HG03439 (cell line): ENCODE data around the gene TRPV3.

Source experiments
- ATAC-seq: cut with Tn5 transposase; IDR thresholded peaks from one replicate; pipeline ENCODE4 v1.9.1; 2021; ENCODE audit warnings: mild to moderate bottlenecking, moderate library complexity; ENCODE audit not compliant: unreplicated experiment

TRPV3 gene

GRCh38 chr17:3547628-3548027, 10.0 kb downstream of the TRPV3 start:
- no peak for ATAC-seq

GRCh38 chr17:3546997-3547396, 10.6 kb downstream of the TRPV3 start:
- ATAC-seq, result no peak

GRCh38 chr17:3546521-3546920, 11.1 kb downstream of the TRPV3 start:
- ATAC-seq, result no peak

GRCh38 chr17:3545151-3545550, 12.5 kb downstream of the TRPV3 start:
- no peak for ATAC-seq

DNA sequence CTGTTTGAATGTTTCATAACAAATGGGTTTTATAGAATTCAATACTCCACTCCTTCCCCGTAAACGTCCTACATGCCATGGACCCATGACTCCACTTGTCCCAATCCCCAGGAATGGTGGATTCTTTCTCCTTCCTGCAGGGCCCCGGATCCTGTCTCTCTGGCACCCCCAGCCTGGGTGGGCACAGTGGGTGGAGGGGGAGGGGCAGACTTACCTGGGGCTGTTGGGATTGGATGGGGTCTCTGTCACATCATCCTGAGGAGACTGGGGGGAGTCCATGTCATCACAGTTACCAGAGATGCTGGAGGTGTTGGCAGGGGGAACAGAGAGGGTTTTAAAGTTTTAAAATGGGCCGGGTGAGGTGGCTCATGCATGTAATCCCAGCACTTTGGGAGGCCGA, 13.2 kb downstream of the TRPV3 start:
- no peak for ATAC-seq

GRCh38 chr17:3543453-3543852, 14.2 kb downstream of the TRPV3 start:
- no peak for ATAC-seq

DNA sequence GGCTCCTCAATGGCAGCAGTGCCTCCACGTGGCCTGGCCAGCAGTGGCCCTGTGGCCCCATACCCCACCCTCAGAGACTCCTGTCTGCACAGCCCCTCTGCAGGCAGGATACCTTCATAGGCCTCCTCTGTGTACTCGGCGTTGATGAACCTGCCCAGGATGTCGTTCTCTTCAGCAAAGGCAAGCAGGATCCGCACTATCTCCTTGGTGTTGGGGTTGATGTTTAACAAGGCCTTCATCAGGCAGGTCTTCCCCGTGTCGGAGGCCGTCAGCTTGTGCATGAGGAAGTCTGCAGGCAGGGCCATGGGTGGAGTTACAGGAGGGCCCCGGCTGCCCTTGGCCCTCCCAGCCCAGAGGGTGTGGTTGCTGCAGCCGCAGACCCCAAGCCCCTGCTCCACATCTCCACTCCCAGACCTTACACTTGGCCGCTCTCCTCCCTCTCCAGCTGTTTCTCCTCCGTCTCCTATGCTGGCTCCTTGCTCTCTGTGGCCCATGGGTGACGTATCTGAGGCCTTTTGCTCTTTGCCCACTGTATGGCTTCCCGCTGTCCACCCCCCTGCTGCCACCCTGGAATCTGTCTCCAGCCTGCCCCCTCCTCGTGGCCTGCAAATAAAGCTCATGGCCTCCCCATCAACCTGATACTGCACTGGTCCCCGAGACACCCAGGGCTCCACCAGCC, 15.1 kb downstream of the TRPV3 start:
- ATAC-seq, result no peak

GRCh38 chr17:3539881-3540540, 17.6 kb downstream of the TRPV3 start:
- no peak for ATAC-seq

- no peak for ATAC-seq
These were observed 20.9 kb downstream of the TRPV3 start for GRCh38 chr17:3536716-3537115.

GRCh38 chr17:3535253-3535995, 22.2 kb downstream of the TRPV3 start:
- no peak for ATAC-seq

DNA sequence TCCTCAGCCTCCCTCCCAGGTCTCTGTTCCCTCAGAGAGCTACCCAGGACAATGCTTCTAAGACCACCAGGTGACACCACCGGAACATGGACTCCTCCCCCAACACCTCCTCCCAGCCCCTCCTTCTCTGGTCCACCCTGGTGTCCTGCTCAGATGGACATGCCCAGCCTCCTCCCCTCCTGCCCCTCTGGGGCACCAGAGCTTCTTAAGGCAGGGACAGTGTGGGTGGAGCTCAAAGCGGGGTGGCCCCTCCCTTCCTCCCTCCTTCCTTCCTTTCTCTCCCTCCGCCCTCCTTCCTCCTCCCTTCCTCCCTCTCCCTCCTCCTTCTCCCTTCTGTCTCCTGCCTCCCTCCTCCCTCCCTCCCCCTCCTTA, 22.7 kb downstream of the TRPV3 start:
- no peak for ATAC-seq

GRCh38 chr17:3533752-3534151, 23.9 kb downstream of the TRPV3 start:
- ATAC-seq, result no peak

GRCh38 chr17:3532859-3533142, 24.8 kb downstream of the TRPV3 start:
- ATAC-seq, result no peak

DNA sequence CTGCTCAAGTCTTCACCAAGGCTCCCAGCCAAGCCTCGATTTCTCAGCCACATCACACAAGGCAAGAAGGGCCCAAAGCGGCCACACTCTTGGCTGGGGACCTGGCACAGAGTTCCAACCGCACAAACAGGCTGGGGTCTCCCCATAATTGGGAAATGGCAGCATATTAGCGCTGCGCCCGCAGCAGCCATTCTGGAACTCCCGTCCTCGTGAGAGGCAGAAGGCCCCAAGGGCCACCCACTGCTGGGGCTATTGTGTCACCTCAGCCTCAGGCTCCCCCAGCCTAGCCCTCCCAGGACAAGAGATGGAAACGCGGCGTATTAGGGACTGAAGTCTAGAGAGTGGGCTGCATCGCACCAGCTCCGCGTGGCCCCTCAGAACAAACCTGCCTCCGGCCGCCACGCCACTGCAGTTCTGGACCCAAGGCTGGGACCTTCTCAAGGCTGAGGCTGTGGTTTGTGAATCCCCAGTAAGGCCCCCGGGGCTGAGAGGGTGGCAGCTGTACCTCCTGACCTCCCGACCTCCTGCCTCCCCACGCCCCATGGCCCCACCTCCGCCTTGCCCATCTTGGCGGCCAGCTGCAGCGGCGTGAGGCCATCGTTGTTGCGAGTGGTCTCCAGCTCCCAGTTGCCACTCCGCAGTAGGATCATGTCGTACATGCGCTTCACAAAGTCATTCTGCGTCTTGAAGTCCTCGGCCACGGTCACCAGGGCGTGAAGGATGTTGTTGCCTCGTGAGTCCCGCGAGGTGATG, 25.3 kb downstream of the TRPV3 start:
- no peak for ATAC-seq

GRCh38 chr17:3531266-3532101, 26.1 kb downstream of the TRPV3 start:
- no peak for ATAC-seq

DNA sequence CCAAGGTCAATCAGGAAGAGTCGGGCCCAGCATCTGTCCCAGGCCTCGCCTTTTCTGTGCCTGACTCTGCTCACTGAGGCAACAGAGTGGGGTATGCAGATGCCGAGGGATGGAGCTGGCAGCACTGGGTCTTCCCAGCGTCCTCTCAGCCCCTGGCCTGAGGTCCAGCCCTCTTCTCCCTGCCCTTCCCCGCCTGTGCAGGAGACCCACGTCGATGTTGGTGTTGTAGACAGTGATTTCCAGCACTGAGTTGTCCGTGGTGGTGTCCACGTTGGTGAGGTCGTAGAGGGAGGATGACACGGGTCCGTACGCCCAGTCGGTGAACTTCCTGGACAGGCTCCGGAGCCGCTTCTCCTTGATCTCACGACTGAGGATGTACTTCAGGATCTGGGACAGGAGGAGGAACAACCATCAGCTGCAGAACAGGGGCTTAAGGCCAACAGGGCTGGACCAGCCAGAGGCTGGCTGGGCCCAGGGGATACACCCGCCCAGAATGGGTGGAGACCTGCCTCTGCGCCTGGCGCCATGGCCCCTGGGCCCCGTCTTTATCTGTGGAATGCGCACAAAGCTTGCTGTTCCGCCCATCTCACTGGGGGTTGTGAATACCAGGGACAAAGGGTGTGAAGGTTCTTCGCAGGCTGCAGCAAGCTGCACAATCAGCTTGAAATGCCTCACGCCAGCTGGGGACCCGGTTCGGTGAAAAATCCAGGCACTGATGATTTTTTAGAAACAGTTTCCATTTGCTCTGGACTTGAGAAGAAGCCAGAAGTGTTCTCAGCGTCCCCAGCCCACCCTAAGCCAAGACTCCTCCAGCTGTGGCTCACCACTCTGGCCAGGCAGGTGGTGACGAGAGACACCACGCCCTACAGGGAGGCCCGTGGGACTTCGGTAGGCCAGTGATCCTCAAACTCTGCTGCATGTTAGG, 27.5 kb downstream of the TRPV3 start:
- ATAC-seq, result no peak

DNA sequence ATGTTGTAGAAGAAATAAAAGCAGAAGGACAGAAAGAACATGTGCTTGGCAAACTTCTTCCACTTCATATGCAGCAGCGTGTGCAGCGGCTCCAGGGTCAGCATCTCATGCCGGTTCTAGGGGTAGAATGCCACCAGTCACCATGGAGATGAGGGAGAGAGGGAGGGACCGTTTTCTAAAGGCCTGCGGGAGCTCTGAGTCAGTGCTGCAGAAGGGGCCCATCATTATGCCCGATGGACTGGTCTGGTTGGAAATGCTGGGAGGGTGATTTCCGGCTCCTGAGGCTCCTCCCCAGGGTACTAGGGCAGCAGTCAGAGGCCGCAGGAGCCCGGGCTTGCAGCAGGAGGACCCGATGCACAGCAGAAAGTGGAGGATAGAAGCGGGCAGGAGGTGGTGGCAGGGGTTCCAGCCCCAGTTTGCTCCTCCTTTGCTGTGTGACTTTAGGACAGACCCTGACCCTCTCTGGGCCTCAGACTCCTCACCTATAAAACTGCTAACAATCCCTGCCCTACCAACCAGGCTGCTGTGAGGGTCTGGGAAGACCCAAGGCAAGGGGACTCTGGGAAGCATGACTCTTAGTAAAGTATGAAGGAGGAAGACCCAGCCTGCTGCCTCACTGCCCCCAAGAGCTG, 28.6 kb downstream of the TRPV3 start:
- ATAC-seq, result no peak

GRCh38 chr17:3528403-3528851, 29.2 kb downstream of the TRPV3 start:
- no peak for ATAC-seq

DNA sequence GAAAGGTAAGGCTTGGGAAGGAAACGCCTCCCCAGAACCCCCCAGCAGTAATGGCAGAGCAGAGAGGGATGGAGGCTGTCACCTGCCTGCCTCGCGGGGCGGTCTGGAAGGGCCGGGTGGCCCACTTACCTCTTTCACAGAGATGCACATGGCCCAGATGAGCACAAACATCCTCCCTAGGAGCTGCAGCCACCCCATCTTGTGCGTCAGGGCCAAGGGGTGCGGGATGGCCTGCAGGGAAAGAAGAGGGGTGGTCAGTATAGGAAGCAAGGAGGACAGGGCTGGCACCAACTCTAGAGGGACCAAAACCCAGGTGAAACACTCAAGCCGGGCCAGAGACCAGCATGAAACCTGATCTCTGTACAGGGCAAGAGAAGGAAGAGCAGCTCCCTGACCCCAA, 29.7 kb downstream of the TRPV3 start:
- ATAC-seq, result no peak
